NCI-H774 (cell line): ENCODE results near the gene SEMA5A.

Experiments used
- DNase-seq: peaks from one replicate; lab custom pipeline; 2025; lab: John Stamatoyannopoulos, UW

SEMA5A gene

DNA sequence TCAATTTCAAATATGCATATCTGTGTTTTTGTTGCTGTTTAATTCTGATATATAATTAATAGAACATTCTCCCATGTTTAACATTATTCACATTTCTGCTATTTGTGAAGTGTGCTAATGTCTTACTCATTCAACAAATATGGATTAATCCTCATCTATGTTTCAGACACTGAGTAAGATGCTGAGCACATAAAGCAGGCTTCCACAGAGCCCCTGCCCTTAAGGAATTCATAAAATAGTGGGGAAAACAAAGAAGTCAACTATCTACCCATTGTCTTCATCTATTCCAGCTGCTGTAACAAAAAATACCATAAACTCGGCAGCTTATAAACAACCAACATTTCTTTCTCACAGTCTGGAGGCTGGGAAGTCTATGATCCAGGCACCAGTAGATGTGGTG, 333.3 kb downstream of the SEMA5A start:
- no peak for DNase-seq

DNA sequence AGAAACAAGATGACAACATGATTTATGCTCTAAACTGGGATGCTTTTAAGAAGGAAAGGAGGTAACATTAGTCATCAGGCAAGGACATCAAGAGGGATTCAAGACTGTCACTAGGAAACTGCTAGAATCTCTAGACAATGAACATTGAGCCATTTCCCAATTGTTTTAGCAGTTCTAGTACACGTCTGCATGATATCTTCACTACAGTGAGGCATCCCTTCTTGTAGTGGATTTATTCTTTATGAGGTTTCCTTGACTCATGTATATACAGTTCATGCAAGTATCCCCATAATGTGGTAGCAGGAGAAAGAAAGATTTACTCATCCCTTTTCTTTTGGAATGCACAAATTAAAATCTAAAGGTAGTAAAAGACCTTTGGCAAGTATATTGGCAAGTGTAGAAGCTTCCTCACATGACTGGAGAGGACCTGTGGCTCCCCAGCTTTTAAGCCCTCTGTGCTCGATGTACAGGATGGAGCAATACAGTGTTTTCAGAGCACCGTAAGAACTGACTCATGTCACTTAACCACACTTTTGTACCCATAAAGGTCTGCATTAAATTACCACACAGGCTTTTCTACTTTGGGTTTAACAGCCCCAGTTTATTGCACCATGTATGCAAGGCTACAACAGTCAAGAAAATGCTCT, 335.9 kb downstream of the SEMA5A start:
- DNase-seq = no peak

DNA sequence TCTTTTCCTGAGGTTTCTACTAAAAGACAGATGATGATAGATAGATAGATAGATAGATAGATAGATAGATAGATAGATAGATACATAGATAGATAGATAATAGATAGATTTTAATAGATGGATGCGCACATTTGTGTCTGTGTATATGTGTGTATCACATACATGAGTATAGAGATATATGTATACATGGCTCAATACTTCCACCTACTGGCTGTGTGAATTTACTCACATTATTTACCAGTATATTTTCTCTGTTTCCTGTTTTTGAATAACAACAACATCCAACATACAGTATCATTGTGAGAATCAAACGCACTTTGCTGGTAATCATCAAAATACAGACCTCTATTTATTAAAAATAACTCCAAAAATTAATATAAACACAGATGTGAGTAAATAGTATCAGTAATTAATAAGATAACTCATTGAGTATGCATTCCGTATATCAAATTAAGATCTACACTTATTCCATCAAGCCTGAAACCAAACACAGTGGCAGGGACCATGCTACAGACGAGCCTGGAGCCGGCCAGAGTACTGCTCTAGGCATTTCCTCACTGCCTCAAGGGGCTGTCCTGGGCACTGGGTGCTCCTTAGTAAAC, 338.0 kb downstream of the SEMA5A start:
- DNase-seq = peak; percentile 61

DNA sequence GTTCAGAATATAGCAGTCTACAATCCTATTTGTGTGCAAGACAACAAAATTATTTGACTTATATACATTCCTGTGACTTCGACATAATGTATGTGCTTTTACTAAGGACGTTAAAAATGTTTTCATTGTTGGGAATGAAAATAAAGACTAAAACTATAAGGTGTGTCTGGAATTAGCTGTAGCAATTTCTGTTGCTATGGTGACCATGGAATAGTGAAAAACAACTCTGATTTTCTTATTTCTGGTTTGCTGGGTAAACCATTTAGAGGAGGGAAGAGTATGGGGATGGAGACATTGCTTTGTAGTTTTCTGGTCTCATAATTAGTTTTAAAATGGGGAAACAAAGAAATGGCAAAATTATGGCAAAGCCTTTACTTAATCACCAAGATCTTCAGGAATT, 343.2 kb downstream of the SEMA5A start:
- DNase-seq = no peak

DNA sequence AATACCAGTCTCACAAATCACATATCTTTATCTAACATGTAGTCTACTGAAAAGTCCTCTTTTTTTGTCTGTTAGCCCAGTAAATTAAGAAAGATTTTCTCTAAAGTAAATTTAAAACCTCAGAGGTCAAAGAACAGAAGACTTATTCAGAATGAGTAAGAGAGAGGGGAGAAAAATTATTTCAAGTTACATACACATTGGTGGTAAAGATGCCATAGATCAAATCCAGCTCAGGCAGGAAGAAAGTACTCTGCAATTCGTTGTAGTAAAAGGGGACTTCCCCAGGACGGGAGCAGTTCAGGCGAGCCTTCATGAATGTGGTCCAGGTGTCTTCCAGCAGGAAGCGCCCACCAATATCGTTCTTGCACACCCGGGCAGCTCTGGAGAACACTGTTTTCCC, 344.1 kb downstream of the SEMA5A start:
- DNase-seq = no peak

DNA sequence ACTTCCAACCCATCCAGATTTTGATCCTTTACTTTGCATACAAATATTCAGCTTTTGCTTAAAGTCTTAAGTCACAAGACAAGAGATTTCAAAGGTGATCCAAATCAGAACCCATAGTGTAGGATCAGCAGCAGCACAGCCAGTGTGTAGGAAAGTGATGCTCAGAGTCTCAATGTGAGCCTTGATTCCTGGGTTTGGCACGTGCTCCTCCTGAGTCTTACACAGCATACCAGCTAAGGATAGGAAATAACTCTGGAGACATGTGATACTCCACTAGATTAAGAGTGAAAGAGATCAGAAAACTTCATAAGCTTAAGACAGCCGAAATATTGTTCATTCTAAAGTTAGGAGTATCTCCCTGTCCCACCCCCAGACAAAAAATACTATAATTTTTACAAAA, 344.9 kb downstream of the SEMA5A start:
- DNase-seq = no peak

DNA sequence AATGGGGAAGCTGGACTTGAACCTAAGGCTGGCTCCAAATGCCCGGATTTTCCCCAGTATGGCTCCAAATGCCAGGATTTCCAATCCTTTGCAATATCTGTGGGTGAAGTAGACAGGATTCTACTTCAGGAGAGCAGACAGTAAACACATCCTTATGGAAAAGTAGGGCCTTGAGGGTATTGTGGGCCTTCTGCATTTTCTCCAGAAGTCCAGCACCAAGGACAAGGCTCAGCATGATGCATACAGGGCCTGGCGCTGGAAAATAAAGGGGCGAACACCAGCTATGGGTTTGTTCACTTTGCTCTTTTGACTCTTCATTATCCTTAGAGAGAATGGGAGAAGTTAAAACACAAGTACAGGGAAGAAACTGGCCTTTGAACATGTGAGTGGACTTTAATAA, 347.5 kb downstream of the SEMA5A start:
- no peak for DNase-seq

DNA sequence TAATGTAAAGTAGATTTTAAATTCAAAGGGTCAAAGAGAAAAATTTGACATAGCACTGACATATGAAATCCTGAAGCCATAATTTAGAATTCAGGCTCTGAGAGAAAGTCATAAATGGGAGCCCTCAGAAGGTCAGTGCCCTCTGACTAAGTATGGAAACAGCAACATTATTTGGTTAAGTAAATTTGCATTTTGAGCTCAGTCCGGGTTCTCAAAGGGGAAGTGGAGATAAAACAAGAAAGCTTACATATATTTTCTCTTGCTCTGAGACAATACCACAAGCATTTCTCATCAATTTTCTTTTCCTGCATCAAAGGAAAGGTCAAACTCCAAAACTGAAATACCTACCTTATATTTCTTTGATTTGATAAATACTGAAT, 348.0 kb downstream of the SEMA5A start:
- DNase-seq = no peak

DNA sequence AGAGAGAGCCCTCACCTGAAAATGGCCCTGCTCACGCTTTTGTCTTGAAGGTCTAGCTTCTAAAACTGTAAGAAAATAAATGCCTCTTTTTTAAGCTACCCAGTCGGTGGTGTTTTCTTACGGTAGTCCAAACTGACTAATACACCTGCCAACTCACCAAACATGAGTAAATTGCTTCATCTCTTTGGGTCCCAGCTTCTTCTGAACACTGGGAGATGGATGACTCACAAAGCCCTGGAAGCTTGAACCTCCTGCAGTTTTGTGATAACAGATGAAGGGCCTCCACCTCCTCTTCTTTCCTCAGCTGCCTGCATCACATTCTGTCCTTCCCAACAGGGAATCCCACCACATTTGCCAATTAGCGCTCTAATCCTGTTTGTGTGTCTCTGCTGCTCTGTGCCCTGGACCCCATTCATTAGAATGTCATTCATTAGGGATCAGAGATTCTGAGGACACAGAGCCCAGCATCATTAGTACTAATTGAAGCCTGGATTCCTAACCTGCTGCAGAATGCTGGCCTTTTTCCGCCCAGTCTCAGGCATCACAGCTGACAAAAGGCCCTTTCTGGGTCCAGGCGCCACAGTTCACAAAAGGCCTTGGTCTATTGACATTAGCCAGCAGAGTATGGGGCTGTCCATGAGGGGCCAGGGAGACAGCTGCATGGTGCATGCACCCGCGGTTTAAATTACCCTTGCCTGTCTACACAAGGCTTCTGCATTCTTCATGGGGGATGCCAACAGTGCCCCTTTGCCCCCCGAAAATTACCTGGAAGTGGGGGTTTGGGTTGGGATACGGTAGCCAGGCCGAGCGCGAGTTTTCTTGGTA, 349.3 kb downstream of the SEMA5A start:
- no peak for DNase-seq

DNA sequence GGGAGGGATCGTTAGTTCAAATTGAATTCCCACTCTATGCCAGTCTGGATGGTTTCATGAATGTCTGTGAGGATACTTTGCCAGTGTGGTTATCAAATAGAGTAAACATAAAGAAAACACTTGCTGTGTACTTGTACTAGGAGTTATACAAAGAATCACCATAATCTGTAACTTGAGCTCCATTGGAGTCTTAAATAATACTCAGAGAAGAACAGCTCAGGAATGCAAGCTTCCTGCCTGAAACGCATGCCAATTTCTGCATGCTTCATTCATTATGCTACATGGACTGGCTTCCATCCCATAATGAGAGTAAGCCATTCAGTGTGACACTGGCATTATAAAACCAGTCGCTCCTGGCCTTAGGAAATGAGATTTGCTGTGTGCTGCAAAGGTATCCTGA, 351.4 kb downstream of the SEMA5A start:
- DNase-seq = no peak

DNA sequence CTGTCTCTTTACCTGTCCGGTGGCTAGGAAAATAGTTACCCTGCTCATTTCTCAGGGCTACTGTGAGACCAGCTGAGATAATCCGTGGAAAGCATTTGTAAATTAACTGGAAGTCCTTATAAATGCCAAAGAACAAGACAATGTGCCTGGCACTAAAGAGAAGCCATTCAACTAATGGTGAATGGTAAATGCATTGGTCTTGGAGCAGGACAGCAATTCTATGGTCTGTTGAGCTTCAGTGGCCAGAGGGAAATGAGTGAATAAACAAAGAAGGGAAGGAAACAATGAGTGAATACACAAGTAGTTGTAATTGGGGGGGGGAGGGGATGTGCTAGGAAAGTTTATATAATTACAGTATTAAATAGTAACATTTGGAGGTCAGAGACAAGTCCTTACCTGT, 353.6 kb downstream of the SEMA5A start:
- no peak for DNase-seq

DNA sequence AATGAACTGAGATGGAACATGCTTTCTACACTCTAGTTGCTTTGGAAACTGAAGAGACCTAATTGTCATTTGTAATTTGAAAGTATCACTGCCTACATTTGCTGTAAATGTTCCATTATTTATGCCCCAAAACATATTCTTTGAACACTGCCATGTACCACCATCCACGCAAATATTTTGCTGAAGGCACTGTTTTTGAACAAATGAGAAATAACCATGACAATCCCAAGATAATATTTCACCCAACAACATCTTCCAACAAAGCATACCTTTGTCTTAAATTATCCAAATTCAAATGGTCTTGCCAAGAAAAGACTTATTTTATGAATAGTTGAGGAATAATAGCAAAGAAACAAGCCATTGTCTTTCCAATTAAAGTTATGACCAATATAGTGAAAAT, 356.2 kb downstream of the SEMA5A start:
- no peak for DNase-seq

DNA sequence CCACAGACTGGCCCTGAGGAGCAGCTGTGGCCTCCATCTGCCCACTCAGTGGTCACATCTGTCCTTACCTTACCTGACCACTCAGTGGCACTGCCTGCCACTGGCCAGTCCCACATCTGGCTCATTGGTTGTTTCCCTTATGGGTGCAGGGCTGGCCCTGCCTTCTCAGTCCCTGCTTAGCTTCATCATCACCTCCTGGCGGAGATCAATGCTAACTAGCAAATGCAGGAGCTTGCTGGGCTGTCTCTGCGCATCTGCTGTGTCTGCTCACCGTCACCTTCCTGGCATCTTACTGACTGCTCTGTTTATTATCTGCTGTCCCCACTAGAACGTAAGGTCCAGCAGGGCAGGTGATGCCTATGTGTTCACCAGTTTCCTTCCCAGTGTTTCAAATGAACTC, 356.9 kb downstream of the SEMA5A start:
- no peak for DNase-seq

DNA sequence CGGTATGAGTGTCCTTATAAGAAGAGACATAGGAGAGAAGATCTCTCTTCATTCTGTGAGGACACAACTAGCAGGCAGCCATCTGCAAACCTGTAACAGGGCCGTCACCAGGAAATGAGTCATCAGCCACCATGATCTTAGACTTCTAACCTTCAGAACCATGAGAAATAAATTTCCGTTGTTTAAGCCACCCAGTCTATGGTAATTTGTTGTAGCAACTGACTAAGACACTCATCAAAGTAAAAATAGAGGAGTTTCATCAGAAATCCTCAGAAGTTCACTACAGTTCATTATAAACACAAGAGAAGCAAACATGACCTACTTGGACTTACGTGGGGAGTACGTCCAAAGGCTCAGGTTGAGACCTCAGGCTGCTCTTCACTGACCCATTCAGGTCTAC, 357.7 kb downstream of the SEMA5A start:
- no peak for DNase-seq

DNA sequence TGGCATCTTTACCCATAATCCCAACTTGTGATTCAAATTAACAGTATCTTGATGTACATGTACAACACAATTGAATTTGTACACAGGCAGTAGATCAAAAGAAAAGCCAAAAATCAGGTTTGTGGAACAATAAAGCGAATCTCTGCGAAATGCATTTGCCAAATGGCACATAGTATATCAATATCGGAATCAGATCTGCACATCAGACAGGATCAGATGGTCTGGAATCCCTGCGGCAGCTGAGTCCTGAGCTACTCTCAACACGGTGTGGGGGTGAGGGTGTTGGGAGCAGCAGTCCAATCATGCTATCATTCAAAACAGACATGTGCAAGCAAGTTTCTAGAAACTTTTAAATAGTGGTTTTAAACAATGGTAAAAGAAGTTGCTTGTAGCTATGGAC, 358.3 kb downstream of the SEMA5A start:
- DNase-seq = no peak

DNA sequence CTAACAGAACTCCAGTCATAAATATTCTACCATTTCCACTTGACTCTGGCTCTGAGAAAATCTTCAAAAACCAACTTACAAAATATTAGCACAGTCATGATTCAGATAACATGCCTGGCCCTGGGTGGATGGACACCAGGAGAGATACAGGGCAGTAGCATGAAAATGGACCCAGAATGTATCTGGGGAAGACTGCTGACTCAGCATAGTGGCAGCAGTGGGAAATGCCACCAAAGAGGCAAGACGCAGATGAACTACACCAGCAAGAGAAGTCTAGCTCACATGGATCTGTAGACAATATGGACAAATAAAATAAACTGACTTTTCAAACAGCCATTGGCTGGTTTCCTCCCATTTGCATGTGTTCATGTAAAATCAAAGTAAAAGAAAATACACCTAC, 359.8 kb downstream of the SEMA5A start:
- DNase-seq = no peak

DNA sequence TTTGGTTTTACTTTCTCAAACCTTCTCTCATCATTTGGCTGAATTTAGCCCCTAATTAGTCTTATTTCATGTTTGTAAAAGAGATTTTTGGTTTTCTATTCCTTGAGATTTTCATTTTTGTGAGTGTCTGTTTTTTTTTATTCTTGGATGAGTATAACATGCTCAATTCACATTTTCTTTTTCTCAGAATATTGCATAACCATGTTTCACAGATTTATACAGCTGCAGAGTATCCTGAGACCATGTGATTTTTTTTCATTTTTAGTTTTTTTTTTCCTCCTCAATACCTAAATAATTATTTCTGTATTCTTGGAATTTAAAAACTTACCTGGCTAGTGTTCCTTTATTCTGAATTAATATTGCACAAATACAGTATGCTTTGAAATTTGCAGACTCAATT, 361.9 kb downstream of the SEMA5A start:
- no peak for DNase-seq

DNA sequence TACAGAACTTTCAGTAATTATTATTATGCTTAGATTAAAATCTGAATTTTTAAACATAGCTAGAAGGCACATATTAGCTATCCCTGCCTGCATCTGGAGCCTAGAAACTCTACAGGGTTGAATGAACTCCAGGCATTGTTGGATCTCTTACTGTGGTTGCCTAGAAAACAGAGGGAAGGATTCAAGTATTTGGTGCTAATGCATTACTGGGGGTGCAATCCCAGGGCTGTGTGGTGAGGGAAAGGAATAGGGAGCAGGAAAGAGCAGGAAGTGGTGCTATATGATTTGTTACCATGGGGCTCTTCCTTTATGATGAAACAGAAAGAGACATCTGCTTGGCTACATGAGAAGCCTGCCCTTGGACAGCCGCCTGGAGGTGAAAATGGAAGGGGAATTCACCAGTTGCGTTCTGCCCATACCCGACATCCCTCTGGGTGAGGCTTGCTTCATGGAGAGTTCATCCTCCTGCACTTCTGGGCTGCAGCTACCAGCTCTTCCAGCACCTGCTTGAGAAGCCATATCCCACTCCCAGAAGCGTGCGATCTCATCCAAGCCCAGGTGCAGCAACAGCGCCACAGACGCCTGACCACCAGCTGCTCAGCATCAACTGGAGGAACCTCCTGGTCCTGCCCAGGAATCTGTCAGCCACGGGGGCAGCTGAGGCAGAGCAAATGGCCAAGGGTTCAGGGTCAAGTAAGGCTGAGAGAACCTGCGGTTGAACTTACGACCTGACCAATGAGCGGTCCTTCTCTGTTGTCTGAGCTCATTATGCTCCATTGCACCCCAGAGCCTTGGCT, 362.8 kb downstream of the SEMA5A start:
- DNase-seq = no peak

DNA sequence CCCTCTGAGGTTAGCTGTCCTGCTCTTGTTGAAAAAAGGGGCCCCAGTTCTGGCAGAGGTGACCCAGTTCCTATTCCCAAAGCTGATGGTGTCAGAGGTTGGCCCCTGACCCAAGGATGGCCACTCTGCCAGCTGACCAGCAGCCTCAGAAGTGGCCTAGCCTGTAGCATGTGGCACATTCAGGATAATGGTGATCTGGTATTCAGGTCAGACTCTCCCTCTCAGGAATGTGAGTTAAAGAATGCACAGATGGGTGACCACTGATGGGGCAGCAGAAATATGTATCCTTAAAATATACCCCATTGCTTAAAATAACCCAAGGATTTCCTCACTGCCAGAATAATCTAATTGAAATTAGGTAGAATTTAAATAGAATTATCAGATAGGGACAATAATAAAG, 369.2 kb downstream of the SEMA5A start:
- no peak for DNase-seq

DNA sequence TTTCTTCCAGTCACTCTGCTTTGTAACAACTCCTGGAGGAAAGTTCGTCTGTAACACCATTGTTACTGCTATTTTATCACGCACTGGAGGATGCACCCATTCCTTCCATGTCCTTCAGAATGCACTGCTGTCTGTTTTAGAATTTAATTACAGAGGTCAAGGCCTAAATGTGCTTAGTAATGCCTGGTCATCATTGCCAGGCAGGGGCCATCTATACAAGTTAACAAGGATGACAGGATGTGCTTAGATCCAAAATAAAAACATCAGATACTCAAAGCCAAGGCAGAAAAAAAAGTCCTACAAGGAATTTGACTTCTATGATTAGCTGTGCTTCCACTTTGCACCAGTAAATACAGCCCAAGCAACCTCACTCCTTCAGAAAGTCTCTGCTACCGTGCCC, 371.4 kb downstream of the SEMA5A start:
- no peak for DNase-seq

DNA sequence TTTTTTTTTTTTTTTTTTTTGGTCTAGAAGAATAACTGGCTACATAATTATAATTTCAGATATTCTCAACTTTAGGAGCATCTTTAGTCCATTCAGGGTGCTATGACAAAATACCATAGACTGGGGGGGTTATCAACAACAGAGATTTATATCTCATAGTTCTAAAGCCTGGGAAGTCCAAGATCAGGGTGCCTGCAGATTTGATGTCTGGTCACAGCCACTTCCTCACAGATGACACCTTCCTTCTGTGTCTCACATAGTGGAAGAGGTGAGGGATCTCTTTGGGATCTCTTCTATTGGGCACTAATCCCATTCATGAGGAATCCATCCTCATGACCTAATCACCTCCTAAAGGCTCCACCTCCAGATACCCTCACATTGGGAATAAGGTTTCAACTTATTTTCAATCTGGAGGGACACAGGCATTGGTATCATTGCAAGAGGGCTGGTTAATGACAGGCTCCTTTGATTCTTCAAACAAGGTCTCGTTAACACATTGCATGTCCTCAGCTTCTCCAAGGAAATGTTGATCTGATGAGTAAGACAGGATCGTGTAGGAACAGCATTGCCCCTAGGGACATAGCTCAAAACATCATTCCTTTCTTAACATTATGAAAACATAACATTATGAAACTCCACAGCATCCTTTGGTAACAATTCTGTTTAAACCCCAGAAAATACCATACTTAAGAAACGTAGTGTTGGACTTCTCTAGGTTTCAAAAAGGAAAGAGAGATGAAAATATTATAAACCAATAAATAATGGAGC, 372.4 kb downstream of the SEMA5A start:
- no peak for DNase-seq

DNA sequence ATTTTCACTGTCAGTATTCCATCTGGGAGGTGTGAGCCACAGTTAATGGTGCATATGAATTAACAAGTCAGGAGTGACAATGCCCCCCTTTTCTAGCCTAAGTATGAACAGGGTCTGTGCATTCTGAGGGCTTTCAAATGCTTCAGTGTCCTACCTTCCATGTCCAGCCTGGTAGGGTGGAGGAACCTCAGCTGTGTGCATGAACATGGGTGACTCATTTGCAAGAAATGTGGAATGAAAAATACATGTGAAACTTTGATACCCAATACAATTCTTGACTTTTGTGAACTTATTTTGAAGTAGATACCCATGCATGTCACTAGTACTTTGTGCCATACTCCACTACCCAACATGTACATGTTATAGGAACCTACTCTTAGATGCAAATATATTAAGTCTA, 375.8 kb downstream of the SEMA5A start:
- DNase-seq = no peak
